ENCODE results near the gene FCER2.

DNA sequence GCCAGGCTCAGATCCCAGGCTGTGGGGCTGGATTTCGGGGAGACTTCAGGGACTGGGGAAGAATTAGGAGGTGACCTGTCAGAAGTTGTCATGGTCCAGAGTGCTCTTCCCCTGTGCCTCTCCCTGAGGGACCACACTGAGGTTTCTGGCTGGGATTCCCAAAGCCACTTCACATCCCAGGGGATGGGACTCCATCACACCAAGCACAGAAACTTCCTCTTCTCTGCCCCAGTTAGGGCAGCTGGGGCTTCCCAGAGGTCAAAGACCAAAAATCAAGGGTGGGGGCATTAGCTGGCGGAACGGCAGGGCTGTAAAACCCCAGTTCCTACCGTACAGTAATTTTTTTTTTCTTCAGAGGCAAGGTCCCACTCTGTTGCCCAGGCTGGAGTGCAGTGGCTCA, 7.4 kb downstream of the FCER2 start:
- TF ChIP-seq, protein P1, sequence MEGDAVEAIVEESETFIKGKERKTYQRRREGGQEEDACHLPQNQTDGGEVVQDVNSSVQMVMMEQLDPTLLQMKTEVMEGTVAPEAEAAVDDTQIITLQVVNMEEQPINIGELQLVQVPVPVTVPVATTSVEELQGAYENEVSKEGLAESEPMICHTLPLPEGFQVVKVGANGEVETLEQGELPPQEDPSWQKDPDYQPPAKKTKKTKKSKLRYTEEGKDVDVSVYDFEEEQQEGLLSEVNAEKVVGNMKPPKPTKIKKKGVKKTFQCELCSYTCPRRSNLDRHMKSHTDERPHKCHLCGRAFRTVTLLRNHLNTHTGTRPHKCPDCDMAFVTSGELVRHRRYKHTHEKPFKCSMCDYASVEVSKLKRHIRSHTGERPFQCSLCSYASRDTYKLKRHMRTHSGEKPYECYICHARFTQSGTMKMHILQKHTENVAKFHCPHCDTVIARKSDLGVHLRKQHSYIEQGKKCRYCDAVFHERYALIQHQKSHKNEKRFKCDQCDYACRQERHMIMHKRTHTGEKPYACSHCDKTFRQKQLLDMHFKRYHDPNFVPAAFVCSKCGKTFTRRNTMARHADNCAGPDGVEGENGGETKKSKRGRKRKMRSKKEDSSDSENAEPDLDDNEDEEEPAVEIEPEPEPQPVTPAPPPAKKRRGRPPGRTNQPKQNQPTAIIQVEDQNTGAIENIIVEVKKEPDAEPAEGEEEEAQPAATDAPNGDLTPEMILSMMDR (IDR thresholded peaks at IDR 0.05; ENCODE audit: low read length), result no peak
- no peak for TF ChIP-seq EZH2 (IDR thresholded peaks at IDR 0.05; ENCODE audit: borderline replicate concordance, low read length)
